AG10803 (cell line): ENCODE results near the gene ATP6V0A1.

Experiments used
- DNase-seq: peaks from one replicate; pipeline ENCODE4 v3.0.0; 2010; ENCODE audit warnings: low read depth
- H3K4me3 ChIP-seq: 2 replicates; pipeline ENCODE4 v1.5.1; 2011; ENCODE audit warnings: mild to moderate bottlenecking, low read length, control low read depth
- TF ChIP-seq, protein P1 (sequence below): conservative IDR thresholded peaks from 2 replicates; pipeline ENCODE4 v1.5.1; 2011; ENCODE audit warnings: mild to moderate bottlenecking, low read length, control low read depth, inconsistent platforms

ATP6V0A1 gene

GRCh38 chr17:42459256-42459800, 650 bp downstream of the ATP6V0A1 start:
- TF ChIP-seq, protein P1, sequence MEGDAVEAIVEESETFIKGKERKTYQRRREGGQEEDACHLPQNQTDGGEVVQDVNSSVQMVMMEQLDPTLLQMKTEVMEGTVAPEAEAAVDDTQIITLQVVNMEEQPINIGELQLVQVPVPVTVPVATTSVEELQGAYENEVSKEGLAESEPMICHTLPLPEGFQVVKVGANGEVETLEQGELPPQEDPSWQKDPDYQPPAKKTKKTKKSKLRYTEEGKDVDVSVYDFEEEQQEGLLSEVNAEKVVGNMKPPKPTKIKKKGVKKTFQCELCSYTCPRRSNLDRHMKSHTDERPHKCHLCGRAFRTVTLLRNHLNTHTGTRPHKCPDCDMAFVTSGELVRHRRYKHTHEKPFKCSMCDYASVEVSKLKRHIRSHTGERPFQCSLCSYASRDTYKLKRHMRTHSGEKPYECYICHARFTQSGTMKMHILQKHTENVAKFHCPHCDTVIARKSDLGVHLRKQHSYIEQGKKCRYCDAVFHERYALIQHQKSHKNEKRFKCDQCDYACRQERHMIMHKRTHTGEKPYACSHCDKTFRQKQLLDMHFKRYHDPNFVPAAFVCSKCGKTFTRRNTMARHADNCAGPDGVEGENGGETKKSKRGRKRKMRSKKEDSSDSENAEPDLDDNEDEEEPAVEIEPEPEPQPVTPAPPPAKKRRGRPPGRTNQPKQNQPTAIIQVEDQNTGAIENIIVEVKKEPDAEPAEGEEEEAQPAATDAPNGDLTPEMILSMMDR, result peak; percentile 50
- DNase-seq, result peak; percentile 53
- H3K4me3 ChIP-seq, result peak overlapping the region; percentile 88

GRCh38 chr17:42459801-42460281, 1.2 kb downstream of the ATP6V0A1 start:
- DNase-seq, result peak; percentile 50
- peak overlapping the region; percentile 88 for H3K4me3 ChIP-seq
- TF ChIP-seq, protein P1, result no peak

- TF ChIP-seq, protein P1, result no peak
- peak overlapping the region; percentile 88 for H3K4me3 ChIP-seq
- DNase-seq, result no peak
Measured at GRCh38 chr17:42460371-42460770, 1.7 kb downstream of the ATP6V0A1 start.

DNA sequence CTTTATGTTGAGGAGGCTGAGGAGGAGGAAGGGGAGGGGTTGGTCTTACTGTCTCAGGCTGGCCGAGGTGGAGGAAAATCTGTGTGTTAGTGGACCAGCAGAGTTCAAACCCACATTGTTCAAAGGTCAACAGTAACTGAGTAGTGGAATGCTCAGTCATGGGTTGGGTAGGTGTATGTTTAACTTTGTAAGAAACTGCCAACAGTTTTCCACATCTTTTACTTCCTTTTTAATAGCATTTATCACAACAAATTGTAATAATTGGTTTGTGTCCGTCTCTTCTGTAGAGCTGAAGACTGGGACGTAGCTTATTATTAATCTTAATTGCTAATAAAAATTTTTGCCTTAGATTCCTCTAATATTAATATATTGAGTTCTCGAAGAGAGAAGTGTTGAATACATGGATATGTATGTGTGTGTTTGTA, 5.3 kb downstream of the ATP6V0A1 start:
- no peak for DNase-seq
- TF ChIP-seq, protein P1, result no peak
- H3K4me3 ChIP-seq, result no peak overlapping the region

GRCh38 chr17:42467889-42468288, 9.2 kb downstream of the ATP6V0A1 start:
- TF ChIP-seq, protein P1, result no peak
- no peak overlapping the region for H3K4me3 ChIP-seq
- DNase-seq, result no peak

GRCh38 chr17:42472709-42473521, 14.2 kb downstream of the ATP6V0A1 start:
- TF ChIP-seq, protein P1, result peak; percentile 10; the same call in 1 of the 2 replicates
- no peak overlapping the region for H3K4me3 ChIP-seq
- DNase-seq, result peak; percentile 97

DNA sequence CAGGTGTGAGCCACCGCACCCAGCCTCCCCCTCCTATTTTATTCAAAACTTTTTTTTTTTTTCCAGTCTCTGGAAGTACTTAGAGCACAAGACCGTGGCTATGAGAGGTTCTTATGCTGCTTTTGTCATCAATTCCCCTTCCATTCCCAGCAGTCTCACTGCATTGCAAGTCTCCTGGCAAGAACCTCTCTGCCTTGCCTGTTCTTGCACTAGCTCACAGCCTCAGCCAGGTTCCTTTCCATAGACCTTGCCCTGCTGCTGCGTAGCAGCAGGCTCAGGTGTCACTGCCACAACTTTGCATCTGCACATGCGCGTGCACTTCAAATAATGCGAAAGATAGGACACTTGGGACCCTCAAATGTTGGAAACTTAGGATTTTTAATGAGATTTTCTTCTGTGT, 15.6 kb downstream of the ATP6V0A1 start:
- H3K4me3 ChIP-seq, result no peak overlapping the region
- TF ChIP-seq, protein P1, result no peak
- DNase-seq, result no peak
